ENCODE results near the gene MPP4. TPM values are rescaled to one million over a fixed set of nuclear protein-coding genes. Genes with fewer than 3 reads are reported as not detected.

MPP4 gene
- total and polyA plus RNA-seq, 2 of the 13 experiments (the other 11 are each of a cell fraction or from before 2014, with no cell fraction given) = not detected

DNA sequence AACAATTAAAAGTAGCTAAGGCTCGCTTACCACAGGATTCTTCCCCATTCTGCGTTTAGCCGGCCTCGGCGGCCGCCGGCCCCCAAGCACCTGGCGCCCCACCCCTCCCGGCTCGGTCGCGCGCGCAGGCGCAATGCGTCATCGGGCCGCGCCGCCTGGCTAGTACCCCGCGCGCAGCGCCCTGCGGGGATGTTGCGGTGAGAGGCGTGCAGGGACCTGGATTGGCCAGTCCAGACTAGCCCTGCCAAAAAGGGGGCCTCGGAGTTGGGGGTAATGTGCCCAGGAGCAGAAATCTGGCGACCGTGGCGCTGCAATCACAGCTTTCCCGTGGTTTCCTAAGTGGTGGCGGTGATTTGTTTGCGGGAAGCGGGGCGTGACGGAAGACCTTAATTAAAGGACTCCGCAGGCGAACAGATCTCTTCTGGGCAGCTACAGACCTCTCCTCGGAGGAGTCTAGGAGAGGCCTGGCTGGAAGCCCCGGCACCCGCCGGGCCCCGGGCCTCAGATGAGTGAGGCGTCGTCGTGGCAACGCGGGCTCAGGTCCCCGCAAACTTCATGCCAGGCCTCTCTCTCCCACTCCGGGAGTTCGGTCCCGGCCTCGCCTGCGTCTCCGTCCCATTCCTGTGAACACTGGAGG lies 55.7 kb downstream of the MPP4 start (continued):
- TF ChIP-seq ZSCAN20 (CRISPR knock-in tag; IDR thresholded peaks at IDR 0.05; ENCODE audit: borderline replicate concordance) = peak; percentile 42; the same call in 1 of the 2 replicates
- TF ChIP-seq ETV6 (CRISPR knock-in tag; conservative IDR thresholded peaks at IDR 0.05) = peak; percentile 59; the same call in 1 of the 2 replicates
- TF ChIP-seq, protein P1, sequence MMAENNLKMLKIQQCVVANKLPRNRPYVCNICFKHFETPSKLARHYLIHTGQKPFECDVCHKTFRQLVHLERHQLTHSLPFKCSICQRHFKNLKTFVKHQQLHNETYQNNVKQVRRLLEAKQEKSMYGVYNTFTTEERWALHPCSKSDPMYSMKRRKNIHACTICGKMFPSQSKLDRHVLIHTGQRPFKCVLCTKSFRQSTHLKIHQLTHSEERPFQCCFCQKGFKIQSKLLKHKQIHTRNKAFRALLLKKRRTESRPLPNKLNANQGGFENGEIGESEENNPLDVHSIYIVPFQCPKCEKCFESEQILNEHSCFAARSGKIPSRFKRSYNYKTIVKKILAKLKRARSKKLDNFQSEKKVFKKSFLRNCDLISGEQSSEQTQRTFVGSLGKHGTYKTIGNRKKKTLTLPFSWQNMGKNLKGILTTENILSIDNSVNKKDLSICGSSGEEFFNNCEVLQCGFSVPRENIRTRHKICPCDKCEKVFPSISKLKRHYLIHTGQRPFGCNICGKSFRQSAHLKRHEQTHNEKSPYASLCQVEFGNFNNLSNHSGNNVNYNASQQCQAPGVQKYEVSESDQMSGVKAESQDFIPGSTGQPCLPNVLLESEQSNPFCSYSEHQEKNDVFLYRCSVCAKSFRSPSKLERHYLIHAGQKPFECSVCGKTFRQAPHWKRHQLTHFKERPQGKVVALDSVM (CRISPR knock-in tag; IDR thresholded peaks at IDR 0.05) = peak; percentile 60; the same call in 1 of the 2 replicates
- TF ChIP-seq, protein P2, sequence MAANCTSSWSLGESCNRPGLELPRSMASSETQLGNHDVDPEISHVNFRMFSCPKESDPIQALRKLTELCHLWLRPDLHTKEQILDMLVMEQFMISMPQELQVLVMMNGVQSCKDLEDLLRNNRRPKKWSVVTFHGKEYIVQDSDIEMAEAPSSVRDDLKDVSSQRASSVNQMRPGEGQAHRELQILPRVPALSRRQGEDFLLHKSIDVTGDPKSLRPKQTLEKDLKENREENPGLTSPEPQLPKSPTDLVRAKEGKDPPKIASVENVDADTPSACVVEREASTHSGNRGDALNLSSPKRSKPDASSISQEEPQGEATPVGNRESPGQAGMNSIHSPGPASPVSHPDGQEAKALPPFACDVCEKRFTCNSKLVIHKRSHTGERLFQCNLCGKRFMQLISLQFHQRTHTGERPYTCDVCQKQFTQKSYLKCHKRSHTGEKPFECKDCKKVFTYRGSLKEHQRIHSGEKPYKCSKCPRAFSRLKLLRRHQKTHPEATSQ (CRISPR knock-in tag; IDR thresholded peaks at IDR 0.05; ENCODE audit: borderline replicate concordance) = peak; percentile 85
- TF ChIP-seq, protein P3, sequence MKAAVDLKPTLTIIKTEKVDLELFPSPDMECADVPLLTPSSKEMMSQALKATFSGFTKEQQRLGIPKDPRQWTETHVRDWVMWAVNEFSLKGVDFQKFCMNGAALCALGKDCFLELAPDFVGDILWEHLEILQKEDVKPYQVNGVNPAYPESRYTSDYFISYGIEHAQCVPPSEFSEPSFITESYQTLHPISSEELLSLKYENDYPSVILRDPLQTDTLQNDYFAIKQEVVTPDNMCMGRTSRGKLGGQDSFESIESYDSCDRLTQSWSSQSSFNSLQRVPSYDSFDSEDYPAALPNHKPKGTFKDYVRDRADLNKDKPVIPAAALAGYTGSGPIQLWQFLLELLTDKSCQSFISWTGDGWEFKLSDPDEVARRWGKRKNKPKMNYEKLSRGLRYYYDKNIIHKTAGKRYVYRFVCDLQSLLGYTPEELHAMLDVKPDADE (CRISPR knock-in tag; IDR thresholded peaks at IDR 0.05) = no peak
- peak; percentile 68 for TF ChIP-seq PTBP1 (IDR thresholded peaks at IDR 0.05; ENCODE audit: low read depth, low read length, poor library complexity, severe bottlenecking)
- peak; percentile 42; the same call in 1 of the 2 replicates for TF ChIP-seq ZNF589 (CRISPR knock-in tag; conservative IDR thresholded peaks at IDR 0.05)
- TF ChIP-seq ZKSCAN8 (CRISPR knock-in tag; IDR thresholded peaks at IDR 0.05; ENCODE audit: borderline replicate concordance) = no peak
- TF ChIP-seq, protein P4, sequence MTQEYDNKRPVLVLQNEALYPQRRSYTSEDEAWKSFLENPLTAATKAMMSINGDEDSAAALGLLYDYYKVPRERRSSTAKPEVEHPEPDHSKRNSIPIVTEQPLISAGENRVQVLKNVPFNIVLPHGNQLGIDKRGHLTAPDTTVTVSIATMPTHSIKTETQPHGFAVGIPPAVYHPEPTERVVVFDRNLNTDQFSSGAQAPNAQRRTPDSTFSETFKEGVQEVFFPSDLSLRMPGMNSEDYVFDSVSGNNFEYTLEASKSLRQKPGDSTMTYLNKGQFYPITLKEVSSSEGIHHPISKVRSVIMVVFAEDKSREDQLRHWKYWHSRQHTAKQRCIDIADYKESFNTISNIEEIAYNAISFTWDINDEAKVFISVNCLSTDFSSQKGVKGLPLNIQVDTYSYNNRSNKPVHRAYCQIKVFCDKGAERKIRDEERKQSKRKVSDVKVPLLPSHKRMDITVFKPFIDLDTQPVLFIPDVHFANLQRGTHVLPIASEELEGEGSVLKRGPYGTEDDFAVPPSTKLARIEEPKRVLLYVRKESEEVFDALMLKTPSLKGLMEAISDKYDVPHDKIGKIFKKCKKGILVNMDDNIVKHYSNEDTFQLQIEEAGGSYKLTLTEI (CRISPR knock-in tag; conservative IDR thresholded peaks at IDR 0.05) = no peak
- TF ChIP-seq SMAD3 (CRISPR knock-in tag; IDR thresholded peaks at IDR 0.05) = no peak
- TF ChIP-seq TAF15 (IDR thresholded peaks at IDR 0.05; ENCODE audit: low read depth, low read length, poor library complexity, severe bottlenecking) = no peak
- TF ChIP-seq CAMTA2 (CRISPR knock-in tag; IDR thresholded peaks at IDR 0.05; ENCODE audit: borderline replicate concordance) = peak; percentile 44; the same call in 1 of the 2 replicates
- no peak for TF ChIP-seq KAT2B (IDR thresholded peaks at IDR 0.05; ENCODE audit: borderline replicate concordance, low read depth, low read length)
- TF ChIP-seq, protein P5, sequence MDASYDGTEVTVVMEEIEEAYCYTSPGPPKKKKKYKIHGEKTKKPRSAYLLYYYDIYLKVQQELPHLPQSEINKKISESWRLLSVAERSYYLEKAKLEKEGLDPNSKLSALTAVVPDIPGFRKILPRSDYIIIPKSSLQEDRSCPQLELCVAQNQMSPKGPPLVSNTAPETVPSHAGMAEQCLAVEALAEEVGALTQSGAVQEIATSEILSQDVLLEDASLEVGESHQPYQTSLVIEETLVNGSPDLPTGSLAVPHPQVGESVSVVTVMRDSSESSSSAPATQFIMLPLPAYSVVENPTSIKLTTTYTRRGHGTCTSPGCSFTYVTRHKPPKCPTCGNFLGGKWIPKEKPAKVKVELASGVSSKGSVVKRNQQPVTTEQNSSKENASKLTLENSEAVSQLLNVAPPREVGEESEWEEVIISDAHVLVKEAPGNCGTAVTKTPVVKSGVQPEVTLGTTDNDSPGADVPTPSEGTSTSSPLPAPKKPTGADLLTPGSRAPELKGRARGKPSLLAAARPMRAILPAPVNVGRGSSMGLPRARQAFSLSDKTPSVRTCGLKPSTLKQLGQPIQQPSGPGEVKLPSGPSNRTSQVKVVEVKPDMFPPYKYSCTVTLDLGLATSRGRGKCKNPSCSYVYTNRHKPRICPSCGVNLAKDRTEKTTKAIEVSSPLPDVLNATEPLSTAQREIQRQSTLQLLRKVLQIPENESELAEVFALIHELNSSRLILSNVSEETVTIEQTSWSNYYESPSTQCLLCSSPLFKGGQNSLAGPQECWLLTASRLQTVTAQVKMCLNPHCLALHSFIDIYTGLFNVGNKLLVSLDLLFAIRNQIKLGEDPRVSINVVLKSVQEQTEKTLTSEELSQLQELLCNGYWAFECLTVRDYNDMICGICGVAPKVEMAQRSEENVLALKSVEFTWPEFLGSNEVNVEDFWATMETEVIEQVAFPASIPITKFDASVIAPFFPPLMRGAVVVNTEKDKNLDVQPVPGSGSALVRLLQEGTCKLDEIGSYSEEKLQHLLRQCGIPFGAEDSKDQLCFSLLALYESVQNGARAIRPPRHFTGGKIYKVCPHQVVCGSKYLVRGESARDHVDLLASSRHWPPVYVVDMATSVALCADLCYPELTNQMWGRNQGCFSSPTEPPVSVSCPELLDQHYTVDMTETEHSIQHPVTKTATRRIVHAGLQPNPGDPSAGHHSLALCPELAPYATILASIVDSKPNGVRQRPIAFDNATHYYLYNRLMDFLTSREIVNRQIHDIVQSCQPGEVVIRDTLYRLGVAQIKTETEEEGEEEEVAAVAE (CRISPR knock-in tag; IDR thresholded peaks at IDR 0.05; ENCODE audit: borderline replicate concordance) = peak; percentile 83
